ENCODE results near the gene CCDC136. TPM values are rescaled to one million over a fixed set of nuclear protein-coding genes. Genes with fewer than 3 reads are reported as not detected.

The CCDC136 gene
- total RNA-seq, 1 experiment from 2014 or later = 11.1 TPM

GRCh38 chr7:128800567-128800966, 8.8 kb downstream of the CCDC136 start:
- BruUV-seq (replicated peaks) = no TSS peak
- intact Hi-C loops (cut with micrococcal nuclease) = no loop called here
- H3K4me1 ChIP-seq (ENCODE audit: control insufficient read depth in 1 of 2, insufficient read depth in 2 of 2, low read length in 2 of 2) = no peaks in the 10 kb centered on the region
- TF ChIP-seq, protein P1, sequence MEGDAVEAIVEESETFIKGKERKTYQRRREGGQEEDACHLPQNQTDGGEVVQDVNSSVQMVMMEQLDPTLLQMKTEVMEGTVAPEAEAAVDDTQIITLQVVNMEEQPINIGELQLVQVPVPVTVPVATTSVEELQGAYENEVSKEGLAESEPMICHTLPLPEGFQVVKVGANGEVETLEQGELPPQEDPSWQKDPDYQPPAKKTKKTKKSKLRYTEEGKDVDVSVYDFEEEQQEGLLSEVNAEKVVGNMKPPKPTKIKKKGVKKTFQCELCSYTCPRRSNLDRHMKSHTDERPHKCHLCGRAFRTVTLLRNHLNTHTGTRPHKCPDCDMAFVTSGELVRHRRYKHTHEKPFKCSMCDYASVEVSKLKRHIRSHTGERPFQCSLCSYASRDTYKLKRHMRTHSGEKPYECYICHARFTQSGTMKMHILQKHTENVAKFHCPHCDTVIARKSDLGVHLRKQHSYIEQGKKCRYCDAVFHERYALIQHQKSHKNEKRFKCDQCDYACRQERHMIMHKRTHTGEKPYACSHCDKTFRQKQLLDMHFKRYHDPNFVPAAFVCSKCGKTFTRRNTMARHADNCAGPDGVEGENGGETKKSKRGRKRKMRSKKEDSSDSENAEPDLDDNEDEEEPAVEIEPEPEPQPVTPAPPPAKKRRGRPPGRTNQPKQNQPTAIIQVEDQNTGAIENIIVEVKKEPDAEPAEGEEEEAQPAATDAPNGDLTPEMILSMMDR (IDR thresholded peaks at IDR 0.05 in 2 of 3, conservative IDR thresholded peaks at IDR 0.05 in 1 of 3; ENCODE audit: borderline replicate concordance in 1 of 3, insufficient read depth in 1 of 3, low read depth in 2 of 3, low read length in 2 of 3) = no peak
- TF ChIP-seq, protein P2, sequence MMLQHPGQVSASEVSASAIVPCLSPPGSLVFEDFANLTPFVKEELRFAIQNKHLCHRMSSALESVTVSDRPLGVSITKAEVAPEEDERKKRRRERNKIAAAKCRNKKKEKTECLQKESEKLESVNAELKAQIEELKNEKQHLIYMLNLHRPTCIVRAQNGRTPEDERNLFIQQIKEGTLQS (IDR thresholded peaks at IDR 0.05) = no peak
- TF ChIP-seq ZNF274 (IDR thresholded peaks at IDR 0.05; ENCODE audit: low read depth, low read length) = no peak
- no peak for TF ChIP-seq EZH2phosphoT487 (IDR thresholded peaks at IDR 0.05; ENCODE audit: borderline replicate concordance)
- TF ChIP-seq FOSL1 (IDR thresholded peaks at IDR 0.05; ENCODE audit: low read depth) = no peak
- no peak for TF ChIP-seq JUND (IDR thresholded peaks at IDR 0.05)
- no peak for TF ChIP-seq SP1 (IDR thresholded peaks at IDR 0.05; ENCODE audit: low read depth)
- TF ChIP-seq, protein P3, sequence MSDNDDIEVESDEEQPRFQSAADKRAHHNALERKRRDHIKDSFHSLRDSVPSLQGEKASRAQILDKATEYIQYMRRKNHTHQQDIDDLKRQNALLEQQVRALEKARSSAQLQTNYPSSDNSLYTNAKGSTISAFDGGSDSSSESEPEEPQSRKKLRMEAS (IDR thresholded peaks at IDR 0.05) = no peak
- no peak for TF ChIP-seq SIN3A (IDR thresholded peaks at IDR 0.05; ENCODE audit: low read depth)
- TF ChIP-seq CBX3 (IDR thresholded peaks at IDR 0.05; ENCODE audit: low read depth) = no peak
- TF ChIP-seq ELF1 (IDR thresholded peaks at IDR 0.05; ENCODE audit: borderline replicate concordance, low read depth) = no peak
- TF ChIP-seq POLR2AphosphoS5 (IDR thresholded peaks at IDR 0.05; ENCODE audit: low read depth, low read length) = no peak
- no peak for TF ChIP-seq ZBTB33 (IDR thresholded peaks at IDR 0.05; ENCODE audit: extremely low read depth, insufficient replicate concordance, low read length)
- no peak for TF ChIP-seq EGR1 (IDR thresholded peaks at IDR 0.05; ENCODE audit: low read depth)
- no peak for TF ChIP-seq SRF (IDR thresholded peaks at IDR 0.05; ENCODE audit: low read depth)
- TF ChIP-seq YY1 (IDR thresholded peaks at IDR 0.05; ENCODE audit: extremely low read depth, insufficient replicate concordance, low read depth, low read length) = no peak
- TF ChIP-seq CEBPB (IDR thresholded peaks at IDR 0.05; ENCODE audit: low read depth) = no peak
- no peak for TF ChIP-seq RAD21 (IDR thresholded peaks at IDR 0.05; ENCODE audit: low read depth)
- no peak for TF ChIP-seq REST (IDR thresholded peaks at IDR 0.05; ENCODE audit: low read depth)
- TF ChIP-seq POLR2A (IDR thresholded peaks at IDR 0.05; ENCODE audit: borderline replicate concordance, extremely low read depth, insufficient read depth, insufficient read length) = no peak
- ChIA-PET CTCF (no interaction called here), RAD21 (ENCODE audit: low non-redundant PET in 1 of 2, low total read pairs in 2 of 2, uncharacterized antibody in 2 of 2, unreplicated experiment in 2 of 2) (no interaction called here), POLR2A (no interaction called here)
- no peak overlapping the region for H3K27ac ChIP-seq (ENCODE audit: low read depth, low read length)
- DNase-seq (ENCODE audit: low read depth, low spot score) (no peak), ATAC-seq (no peak)
- no peak overlapping the region for H3K4me3 ChIP-seq (replicated peaks in 1 of 2; ENCODE audit: low read depth in 1 of 2, low read length in 2 of 2)
- H3K79me2 ChIP-seq (ENCODE audit: insufficient read depth, low read length) = no peaks in the 10 kb centered on the region
- H2AFZ ChIP-seq (ENCODE audit: low read depth, low read length, poor library complexity, severe bottlenecking) = no peak overlapping the region
- H4K20me1 ChIP-seq (ENCODE audit: insufficient read depth) = no peaks in the 10 kb centered on the region
- no peaks in the 10 kb centered on the region for H3K9me3 ChIP-seq (ENCODE audit: control insufficient read depth in 1 of 2, insufficient read depth in 1 of 2, low read depth in 1 of 2, low read length in 2 of 2)
- no peaks in the 10 kb centered on the region for H3K36me3 ChIP-seq (ENCODE audit: control insufficient read depth in 1 of 2, insufficient read depth in 2 of 2, low read length in 2 of 2)
- no peak overlapping the region for H3K9ac ChIP-seq (ENCODE audit: low read length)
- no peaks in the 10 kb centered on the region for H3K27me3 ChIP-seq (ENCODE audit: insufficient read depth, low read length)
- H3K9me2 ChIP-seq (ENCODE audit: insufficient read depth) = no peaks in the 10 kb centered on the region
- no peak overlapping the region for H3K4me2 ChIP-seq (ENCODE audit: low read length)
